Activated CD4-positive, alpha-beta T cell treated with anti-CD3 and anti-CD28 coated beads, Interleukin-10, Interleukin-2, amounts not matched to agents 100 ng/mL and 50 ng/mL, durations not matched to agents 16 hours and 8 hours (primary cell): ENCODE data around the gene INTS6.

Experiments
- DNase-seq: peaks from one replicate; pipeline ENCODE4 v3.0.0-alpha.2; 2020

Gene INTS6

GRCh38 chr13:51311957-51312520, 140.8 kb downstream of the INTS6 start:
- no peak for DNase-seq
